IPS-NIHi11 (cell line): Measurements from ENCODE around the gene PCNT.

Experiments used
- DNase-seq: peaks from one replicate; pipeline ENCODE4 v3.0.0; 2012; ENCODE audit warnings: mixed read lengths, low spot score

PCNT gene

DNA sequence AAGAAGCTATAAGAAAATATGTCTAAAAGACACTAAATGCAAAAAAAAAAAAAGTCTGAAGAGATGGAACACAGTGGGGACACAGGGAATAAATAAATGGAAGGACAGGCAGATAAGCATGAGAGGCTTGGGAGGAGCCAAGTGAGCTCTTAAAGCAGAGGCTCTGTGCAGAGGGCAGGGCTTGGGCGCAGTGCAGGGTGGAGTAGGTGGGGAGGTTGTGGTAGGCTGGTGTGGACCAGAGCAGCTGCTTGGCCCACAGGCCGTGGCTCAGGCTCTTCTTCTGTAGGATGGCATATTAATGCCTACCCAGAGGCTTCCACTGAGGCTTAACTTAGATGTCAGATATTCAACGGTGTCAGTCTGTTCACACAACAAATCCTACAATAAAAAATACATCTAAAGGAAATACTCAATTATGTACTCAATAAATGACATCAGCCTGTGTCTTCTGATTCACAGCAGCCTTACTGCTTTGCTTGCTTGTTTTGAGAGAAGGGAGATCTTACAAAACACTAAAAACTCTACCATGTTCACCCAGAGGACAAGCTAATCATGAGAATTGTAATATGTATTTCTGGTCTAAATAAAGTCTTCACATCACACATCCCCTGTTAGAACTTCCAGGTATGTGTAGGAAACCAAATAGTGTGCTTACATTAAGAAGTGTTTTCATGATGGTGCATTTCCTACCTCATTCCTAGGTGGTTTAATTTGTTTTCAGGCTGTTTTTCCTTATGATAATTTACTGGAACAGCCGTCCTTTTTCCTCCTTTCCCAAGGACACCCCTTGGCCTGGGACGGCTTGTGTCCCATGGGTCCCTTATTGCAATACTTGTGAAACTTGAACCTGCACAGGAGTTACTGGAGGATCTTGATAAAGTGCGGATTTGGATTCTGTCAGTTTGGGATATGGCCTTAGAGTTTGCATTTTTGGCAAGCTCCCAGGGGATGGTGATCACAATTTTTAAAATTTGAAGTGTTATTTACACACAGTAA lies 159.6 kb downstream of the PCNT start:
- no peak for DNase-seq

DNA sequence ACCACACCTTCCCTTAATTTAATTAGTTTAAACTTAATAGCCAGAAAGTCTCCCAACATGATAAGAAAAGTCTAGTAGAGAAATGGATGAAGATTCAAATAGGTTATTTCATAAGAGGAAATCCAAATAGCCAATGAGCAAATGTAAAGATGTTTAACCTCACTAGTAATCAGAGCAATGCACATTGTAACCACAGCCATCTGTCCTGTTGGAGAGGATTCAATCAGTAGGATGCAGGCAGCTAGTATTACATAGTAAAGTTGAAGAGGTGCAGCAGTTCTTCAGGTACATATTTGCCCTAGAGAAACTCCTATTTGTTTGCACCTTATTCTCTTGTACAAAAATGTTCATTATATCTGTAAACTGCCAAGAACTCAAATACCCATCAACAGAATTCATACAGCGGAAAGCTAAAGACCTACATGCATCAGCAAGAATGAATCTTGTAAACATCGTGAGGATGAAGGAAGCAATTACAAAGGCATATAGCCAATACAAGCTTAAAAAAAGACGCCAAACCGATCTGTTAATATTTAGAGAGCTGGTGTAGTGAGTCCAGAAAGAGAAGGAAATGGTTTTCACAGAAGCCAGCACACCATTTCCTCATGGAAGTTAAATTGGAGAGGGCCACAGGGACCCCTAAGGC lies 162.6 kb downstream of the PCNT start:
- no peak for DNase-seq

DNA sequence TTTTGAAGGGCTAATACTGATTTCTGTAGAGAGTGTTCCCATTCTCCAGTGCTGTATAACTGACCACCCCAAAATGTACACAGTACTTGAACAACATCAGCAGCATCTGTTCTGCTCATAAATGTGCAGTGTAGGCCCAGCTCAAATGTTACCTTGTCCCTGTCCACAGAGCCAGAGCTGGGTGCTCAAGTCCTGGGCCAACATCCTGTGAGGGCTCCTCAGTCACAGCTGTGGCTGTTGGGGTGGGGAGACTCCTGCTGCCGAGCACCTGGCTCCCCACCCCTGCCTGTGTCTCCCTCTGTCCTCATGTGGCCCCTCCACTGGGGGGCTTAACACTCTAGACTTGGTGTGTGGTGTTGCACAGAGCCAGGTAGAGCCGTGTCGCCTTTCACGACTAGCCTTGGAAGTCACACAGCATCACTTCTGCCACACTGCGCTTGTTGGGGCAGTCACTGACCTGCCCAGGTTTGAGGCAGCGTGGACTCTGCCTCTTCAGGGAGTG lies 165.3 kb downstream of the PCNT start:
- DNase-seq, result no peak

DNA sequence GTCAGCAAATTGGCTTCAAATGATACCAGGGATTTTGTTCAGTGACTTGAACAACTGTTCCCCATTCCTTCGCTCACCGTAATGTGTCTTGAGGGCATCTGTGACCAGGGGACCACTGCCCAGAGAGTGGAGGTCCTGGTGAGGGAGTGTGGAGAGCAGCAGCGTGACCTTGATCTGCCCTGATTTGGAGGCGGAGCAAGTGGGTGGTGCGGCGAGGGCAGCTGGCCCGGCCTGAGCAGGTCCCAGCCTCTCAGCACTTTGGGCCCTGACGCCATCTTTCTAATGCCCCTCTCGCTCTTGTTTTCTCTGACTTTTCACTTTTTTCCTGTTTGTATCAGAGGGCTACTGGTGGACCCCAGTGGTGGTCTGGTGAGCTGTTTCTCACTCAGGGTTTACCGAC lies 165.8 kb downstream of the PCNT start:
- DNase-seq, result no peak

DNA sequence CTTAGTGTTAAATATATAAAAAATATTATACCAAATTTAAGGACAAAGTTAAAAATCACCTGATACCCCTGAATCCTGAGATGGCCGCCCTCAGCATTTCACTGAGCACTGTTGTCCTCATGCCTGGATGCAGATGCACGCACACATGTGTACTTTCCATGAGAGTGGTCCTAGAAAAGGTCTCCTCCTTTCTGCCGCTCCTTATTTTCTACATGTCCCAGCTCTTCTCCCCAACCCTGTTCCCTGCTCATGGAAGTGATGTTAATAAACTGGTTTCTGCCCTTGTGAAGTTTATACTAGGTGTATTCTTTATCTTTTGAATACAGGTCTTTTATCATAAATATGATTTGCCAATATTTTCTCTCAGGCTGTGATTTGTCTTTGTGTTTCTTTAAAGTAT lies 167.6 kb downstream of the PCNT start:
- DNase-seq, result no peak

DNA sequence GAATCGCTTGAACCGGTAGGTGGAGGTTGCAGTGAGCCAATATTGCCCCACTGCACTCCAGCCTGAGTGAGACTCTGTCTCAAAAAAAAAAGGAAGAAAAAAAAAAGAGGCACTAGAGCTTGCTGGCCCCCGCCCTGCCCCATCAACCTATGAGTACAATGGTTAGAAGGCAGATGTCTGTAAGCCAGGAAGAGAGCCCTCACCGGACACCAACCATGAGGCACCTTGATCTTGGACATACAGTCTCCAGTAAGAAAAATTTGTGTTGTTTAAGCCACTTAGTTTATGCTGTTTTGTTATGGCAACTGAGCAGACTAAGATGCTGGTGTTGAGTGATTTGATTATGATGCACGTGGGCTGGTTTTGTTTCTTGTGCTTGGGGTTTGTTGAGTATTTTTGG lies 168.9 kb downstream of the PCNT start:
- no peak for DNase-seq

DNA sequence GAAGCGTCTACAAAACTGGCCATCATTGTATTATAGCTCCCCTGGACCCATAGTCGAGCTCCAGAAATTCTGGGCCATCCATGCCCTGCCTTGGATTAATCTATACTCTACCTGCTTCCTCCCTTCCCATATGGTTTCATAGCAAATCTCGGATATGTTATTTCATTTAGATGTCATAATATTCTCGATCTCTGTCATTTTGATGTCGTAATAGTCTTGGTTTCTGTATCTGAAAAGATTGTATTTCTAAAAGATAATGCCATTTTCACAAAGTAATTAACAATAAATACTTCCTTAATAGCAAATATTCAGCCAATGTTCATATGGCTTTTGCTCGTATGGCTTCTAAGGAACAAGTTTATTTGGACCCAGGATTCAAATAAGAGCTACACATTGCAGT lies 169.9 kb downstream of the PCNT start:
- DNase-seq, result no peak
